GM19455 (cell line): Measurements from ENCODE around the gene PTPN7.
A peak's percentile ranks its signal among the peaks of the same experiment; 100 is the strongest.
"Not testable (repeated sequence)": the region's sequence is repeated elsewhere in the genome, so short reads cannot be mapped to it uniquely, and the experiment has no call there.

Source experiments
- ATAC-seq: cut with Tn5 transposase; IDR thresholded peaks from one replicate; pipeline ENCODE4 v1.9.1; 2021; ENCODE audit not compliant: unreplicated experiment

Gene PTPN7

GRCh38 chr1:202167708-202168415 is 7.5 kb upstream of the PTPN7 start:
- no peak for ATAC-seq

- not testable (repeated sequence) for ATAC-seq
Measured at GRCh38 chr1:202167054-202167453, 6.7 kb upstream of the PTPN7 start.

- ATAC-seq, result no peak
Measured at GRCh38 chr1:202165942-202166843, 5.8 kb upstream of the PTPN7 start.

GRCh38 chr1:202165267-202165941 is 5.0 kb upstream of the PTPN7 start:
- no peak for ATAC-seq

GRCh38 chr1:202164271-202165037 is 4.1 kb upstream of the PTPN7 start:
- ATAC-seq, result no peak

- no peak for ATAC-seq
Measured at GRCh38 chr1:202163281-202164270, 3.2 kb upstream of the PTPN7 start.

- ATAC-seq, result no peak
Measured at GRCh38 chr1:202162418-202163280, 2.2 kb upstream of the PTPN7 start.

- no peak for ATAC-seq
Measured at GRCh38 chr1:202162047-202162417, 1.6 kb upstream of the PTPN7 start.

- no peak for ATAC-seq
Measured at GRCh38 chr1:202161151-202162046, 997 bp upstream of the PTPN7 start.

GRCh38 chr1:202159534-202160371 is 649 bp downstream of the PTPN7 start:
- peak; percentile 32 for ATAC-seq

GRCh38 chr1:202158810-202159533 is 1.4 kb downstream of the PTPN7 start:
- ATAC-seq, result no peak

GRCh38 chr1:202157945-202158344 is 2.5 kb downstream of the PTPN7 start:
- ATAC-seq, result no peak

GRCh38 chr1:202156590-202156989 is 3.8 kb downstream of the PTPN7 start:
- no peak for ATAC-seq

GRCh38 chr1:202155478-202156021 is 4.9 kb downstream of the PTPN7 start:
- no peak for ATAC-seq

GRCh38 chr1:202154766-202155477 is 5.5 kb downstream of the PTPN7 start:
- ATAC-seq, result no peak
